HepG2 (cell line): ENCODE measurements around the gene PGC. TPM values are rescaled to one million over a fixed set of nuclear protein-coding genes. Genes with fewer than 3 reads are reported as not detected.

Experiments
- ATAC-seq: fragments of 200-7000 bp; cut with Tn5 transposase; 3 replicates; pipeline ENCODE4 v1.9.1; 2020; ENCODE audit warnings: mild to moderate bottlenecking, moderate library complexity
- BruUV-seq: library from RNA; stranded (reverse); fragments of 400-500 nt; replicated peaks from 2 replicates; lab custom pipeline; 2021; lab: Mats Ljungman, UMichigan
- CTCF ChIA-PET: fragments of 300-600 bp; formaldehyde crosslinking; extraction: SDS; loops from one replicate; lab custom pipeline; 2021; ENCODE audit warnings: low total read pairs, inconsistent platforms, low intra/inter-chr PET ratio; lab: Yijun Ruan, JAX
- POLR2A ChIA-PET: fragments of 350-600 bp; sonication (Branson Sonifier 250); formaldehyde crosslinking; loops from one replicate; lab custom pipeline; 2020; ENCODE audit warnings: antibody characterized with exemption, inconsistent platforms; lab: Yijun Ruan, JAX
- DNase-seq: peaks from one replicate; pipeline ENCODE4 v3.0.0-alpha.2; 2015; ENCODE audit warnings: low spot score
- FAIRE-seq: peaks from 3 replicates; lab custom pipeline; 2011; peaks lifted over from hg19 to GRCh38; lab: Jason Lieb, UNC
- H2AFZ ChIP-seq: one replicate; pipeline ENCODE4 v1.6.1; 2011; ENCODE audit warnings: low read length, inconsistent platforms
- H3K27ac ChIP-seq: fragments of 300-600 bp; 3 replicates; pipeline ENCODE4 v1.8.0; 2011; ENCODE audit warnings: mixed run types, mild to moderate bottlenecking, mixed read lengths, low read length, inconsistent platforms; ENCODE audit not compliant: insufficient read depth; ENCODE audit errors: extremely low read length
- H3K27me3 ChIP-seq, 2 experiments: fragments of 200-600 bp in 1 of 2; 2 replicates in 1 of 2; 3 replicates in 1 of 2; pipeline versions ENCODE4 v1.6.0 to v1.8.0; 2011; ENCODE audit warnings: low read length in 2 of 2, mild to moderate bottlenecking in 2 of 2, moderate library complexity in 2 of 2, inconsistent platforms in 1 of 2; ENCODE audit not compliant: insufficient read depth in 2 of 2, control insufficient read depth in 1 of 2
- H3K36me3 ChIP-seq, 2 experiments: fragments of 200-600 bp in 1 of 2; replicated peaks in 1 of 2; 2 replicates in 1 of 2; 3 replicates in 1 of 2; pipeline versions ENCODE4 v1.5.1 to v1.8.0; 2011; ENCODE audit warnings: low read length in 2 of 2, inconsistent platforms in 1 of 2; ENCODE audit not compliant: insufficient read depth in 2 of 2, control insufficient read depth in 1 of 2
- H3K4me1 ChIP-seq: 2 replicates; pipeline ENCODE4 v1.5.1; 2012; ENCODE audit warnings: low read length, inconsistent platforms; ENCODE audit not compliant: insufficient read depth
- H3K4me2 ChIP-seq: 2 replicates; pipeline ENCODE4 v1.6.0; 2011; ENCODE audit warnings: low read depth, low read length, inconsistent platforms
- H3K4me3 ChIP-seq, 3 experiments: fragments of 200-600 bp in 1 of 3; sonication (generic), shearing (Covaris generic) in 1 of 3; replicated peaks in 1 of 3; 2 replicates each; pipeline ENCODE4 v1.5.1; 2011 to 2016; ENCODE audit warnings: low read length in 3 of 3, inconsistent platforms in 2 of 3, low read depth in 2 of 3, mild to moderate bottlenecking in 2 of 3, control low read depth in 1 of 3, mixed read lengths in 1 of 3; ENCODE audit not compliant: insufficient read depth in 1 of 3
- H3K79me2 ChIP-seq: one replicate; pipeline ENCODE4 v1.6.1; 2011; ENCODE audit warnings: low read length, inconsistent platforms; ENCODE audit not compliant: insufficient read depth
- H3K9ac ChIP-seq: 2 replicates; pipeline ENCODE4 v1.6.0; 2011; ENCODE audit warnings: mild to moderate bottlenecking, low read depth, low read length, inconsistent platforms; ENCODE audit not compliant: insufficient read depth
- H3K9me3 ChIP-seq: 2 replicates; pipeline ENCODE4 v1.5.1; 2012; ENCODE audit warnings: mild to moderate bottlenecking, low read length
- H4K20me1 ChIP-seq: 2 replicates; pipeline ENCODE4 v1.6.0; 2011; ENCODE audit warnings: inconsistent platforms, mild to moderate bottlenecking, low read length, moderate library complexity; ENCODE audit not compliant: insufficient read depth
- KLF11 ChIP-seq: IDR thresholded peaks from 2 replicates; pipeline ENCODE4 v1.6.1; 2016; ENCODE audit warnings: missing compliant biosample characterization
- PTBP1 ChIP-seq: fragments of 200-400 bp; formaldehyde crosslinking; IDR thresholded peaks from 2 replicates; pipeline ENCODE4 v1.6.1; 2018; ENCODE audit warnings: low read length, low read depth; ENCODE audit not compliant: poor library complexity, severe bottlenecking
- RBM22 ChIP-seq: fragments of 200-400 bp; formaldehyde crosslinking; optimal IDR thresholded peaks from 2 replicates; pipeline ENCODE3; 2017; ENCODE audit warnings: mild to moderate bottlenecking, low read length, moderate library complexity
- RFX5 ChIP-seq: IDR thresholded peaks from 2 replicates; pipeline ENCODE4 v1.6.1; 2011; ENCODE audit warnings: low read depth, low read length, improper control_type of control experiment
- SP1 ChIP-seq, 2 experiments: fragments of 450-650 bp in 1 of 2; sonication (generic) in 1 of 2; formaldehyde crosslinking in 1 of 2; IDR thresholded peaks; 2 replicates each; pipeline versions ENCODE4 v1.4.0 to v1.6.1; 2016 to 2020; ENCODE audit warnings: missing genetic modification reagents in 1 of 2
- TARDBP ChIP-seq: sonication (generic); formaldehyde crosslinking; IDR thresholded peaks from 2 replicates; pipeline ENCODE4 v1.8.0; 2022; ENCODE audit warnings: mild to moderate bottlenecking, missing genetic modification reagents
- TRIM24 ChIP-seq: sonication (generic); formaldehyde crosslinking; IDR thresholded peaks from 2 replicates; pipeline ENCODE4 v1.8.0; 2022; ENCODE audit warnings: mild to moderate bottlenecking, missing genetic modification reagents
- ZBTB8A ChIP-seq: sonication (generic); formaldehyde crosslinking; IDR thresholded peaks from 2 replicates; pipeline ENCODE4 v1.4.0; 2020; ENCODE audit warnings: mild to moderate bottlenecking, low read depth, missing genetic modification reagents, borderline replicate concordance
- ZC3H13 ChIP-seq: sonication (generic); formaldehyde crosslinking; IDR thresholded peaks from 2 replicates; pipeline ENCODE4 v1.8.1; 2023; ENCODE audit warnings: mild to moderate bottlenecking, missing genetic modification reagents, moderate library complexity
- ZFAT ChIP-seq: sonication (generic); formaldehyde crosslinking; conservative IDR thresholded peaks from 2 replicates; pipeline ENCODE4 v1.8.1; 2023; ENCODE audit warnings: missing genetic modification reagents, inconsistent platforms
- ZNF629 ChIP-seq: sonication (generic); formaldehyde crosslinking; conservative IDR thresholded peaks from 2 replicates; pipeline ENCODE4 v1.5.0; 2020; ENCODE audit warnings: missing genetic modification reagents
- ZNF792 ChIP-seq: IDR thresholded peaks from 2 replicates; pipeline ENCODE4 v1.6.1; 2016
- WGBS: methylation state at CpG from one replicate; pipeline ENCODE4 v1.1.6; 2017; ENCODE audit warnings: low lambda C conversion rate; 5-methylcytosine and 5-hydroxymethylcytosine counted together
- in situ Hi-C: cut with HindIII; loops from 2 replicates; pipeline ENCODE4 v1.10.0; 2017; ENCODE audit warnings: low pct_unique_long_range_greater_than_20kb; ENCODE audit not compliant: extremely low pct_ligation_motif_present
- intact Hi-C: fragments of 100-400 bp; cut with micrococcal nuclease; formaldehyde crosslinking; loops from one replicate; pipeline ENCODE4 v1.10.0; 2022; ENCODE audit not compliant: unreplicated experiment
- polyA plus RNA-seq, 8 experiments: library from polyadenylated mRNA; depleted of rRNA in 3 of 8; stranded (reverse) in 7 of 8; unstranded in 1 of 8; fragments of >200 nt; fragmentation: Illumina TruSeq in 4 of 8; extraction: Trizol in 4 of 8; gene quantifications; 2 replicates each; pipeline versions ENCODE4 v1.2.1 to v1.2.3, GENCODE V29; 2011 to 2016; ENCODE audit warnings: low read depth in 4 of 8, missing spikeins in 1 of 8, mixed read lengths in 1 of 8; ENCODE audit not compliant: insufficient read depth in 1 of 8
- total RNA-seq, 5 experiments: library from RNA; depleted of rRNA; stranded (reverse); fragments of >200 nt; fragmentation: Illumina TruSeq; extraction: Trizol; gene quantifications; 2 replicates each; pipeline ENCODE4 v1.2.3, GENCODE V29; 2016; ENCODE audit warnings: low read depth in 1 of 5
- TF ChIP-seq, protein P1 (sequence below): sonication (generic); formaldehyde crosslinking; IDR thresholded peaks from 2 replicates; pipeline ENCODE4 v1.8.1; 2023; ENCODE audit warnings: missing genetic modification reagents, mild to moderate bottlenecking, borderline replicate concordance
- TF ChIP-seq, protein P2 (sequence below): sonication (generic); formaldehyde crosslinking; IDR thresholded peaks from 2 replicates; pipeline ENCODE4 v1.8.0; 2023; ENCODE audit warnings: mild to moderate bottlenecking, missing genetic modification reagents
- TF ChIP-seq, protein P3 (sequence below): sonication (generic); formaldehyde crosslinking; IDR thresholded peaks from 2 replicates; pipeline ENCODE4 v1.4.0; 2020; ENCODE audit warnings: missing genetic modification reagents, borderline replicate concordance
- TF ChIP-seq, protein P4 (sequence below): sonication (generic); formaldehyde crosslinking; IDR thresholded peaks from 2 replicates; pipeline ENCODE4 v1.4.0; 2020; ENCODE audit warnings: missing genetic modification reagents

PGC gene
- total and polyA plus RNA-seq, 2 of the 13 experiments (the other 11 are each of a cell fraction or from before 2014, with no cell fraction given), result 426 to 502 TPM

DNA sequence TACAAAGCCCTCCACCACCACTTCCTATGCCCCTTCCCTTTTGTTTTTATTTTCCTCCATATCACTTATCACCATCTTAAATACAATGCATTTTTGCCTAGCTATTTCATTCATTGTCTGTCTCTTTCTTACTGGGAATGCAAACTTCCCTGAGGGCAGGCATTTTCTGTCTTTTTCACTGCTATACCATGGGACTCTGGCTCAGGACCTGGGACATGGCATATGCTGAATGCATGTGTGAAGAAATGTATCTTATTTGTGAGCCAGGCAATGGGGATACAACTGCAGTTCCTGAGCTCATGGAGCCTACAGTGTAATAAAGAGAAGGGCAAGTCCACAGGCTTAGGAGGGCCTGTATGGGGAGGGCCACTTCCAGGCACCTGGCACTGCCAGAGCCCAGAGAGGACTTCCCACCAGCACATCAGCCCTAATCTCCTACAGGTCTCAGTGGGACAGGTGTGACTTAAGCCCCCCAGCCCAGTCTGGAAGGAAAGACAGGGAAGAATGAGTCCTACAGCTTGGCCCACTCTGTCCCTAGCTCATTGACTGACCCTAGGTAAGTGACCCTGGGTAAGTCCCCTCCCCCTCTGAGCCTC, 55.0 kb downstream of the PGC start (continued):
- TF ChIP-seq, protein P1, sequence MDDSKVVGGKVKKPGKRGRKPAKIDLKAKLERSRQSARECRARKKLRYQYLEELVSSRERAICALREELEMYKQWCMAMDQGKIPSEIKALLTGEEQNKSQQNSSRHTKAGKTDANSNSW (CRISPR knock-in tag), result no peak

DNA sequence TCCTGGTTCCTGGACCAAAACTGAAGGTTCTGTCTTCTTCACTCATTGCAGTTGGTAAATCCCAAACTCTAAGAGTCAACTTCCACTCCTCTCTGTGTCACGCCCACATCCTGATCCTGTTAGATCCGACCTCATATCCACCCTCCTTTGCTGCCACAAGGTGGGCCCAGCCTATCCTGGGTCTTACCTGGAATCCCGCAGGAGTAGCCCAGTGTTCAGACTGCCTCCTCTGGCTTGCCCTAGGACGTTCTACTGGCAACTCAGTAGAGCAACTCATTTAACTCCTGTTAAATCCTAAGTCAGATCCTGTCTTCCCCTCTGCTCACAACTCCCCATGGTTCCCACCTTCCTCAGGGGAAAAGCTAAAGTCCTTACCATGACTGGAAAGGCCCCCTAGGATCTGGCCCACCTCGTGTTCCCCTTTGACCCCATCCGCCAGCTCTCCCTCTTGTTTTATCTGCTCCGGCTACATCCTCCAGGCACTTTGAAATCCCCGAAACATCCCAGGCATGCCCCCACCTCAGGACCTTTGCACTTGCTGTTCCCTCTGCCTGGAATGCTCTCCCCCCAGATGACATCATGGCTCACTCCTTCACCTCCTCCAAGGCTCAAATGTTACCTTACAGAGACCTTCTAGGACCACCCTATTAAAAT, 55.6 kb downstream of the PGC start:
- no peak for FAIRE-seq
- TF ChIP-seq TARDBP (CRISPR knock-in tag) (no peak), SP1 (IDR thresholded peaks at IDR 0.05) (no peak), SP1 (CRISPR knock-in tag; IDR thresholded peaks at IDR 0.05) (no peak), RBM22 (no peak), ZBTB8A (CRISPR knock-in tag) (no peak), ZC3H13 (CRISPR knock-in tag) (no peak), ZFAT (CRISPR knock-in tag) (no peak), KLF11 (CRISPR knock-in tag) (no peak), TRIM24 (CRISPR knock-in tag) (no peak), ZNF792 (CRISPR knock-in tag) (no peak), PTBP1 (no peak), RFX5 (no peak), ZNF629 (CRISPR knock-in tag) (no peak)
- TF ChIP-seq, protein P2, sequence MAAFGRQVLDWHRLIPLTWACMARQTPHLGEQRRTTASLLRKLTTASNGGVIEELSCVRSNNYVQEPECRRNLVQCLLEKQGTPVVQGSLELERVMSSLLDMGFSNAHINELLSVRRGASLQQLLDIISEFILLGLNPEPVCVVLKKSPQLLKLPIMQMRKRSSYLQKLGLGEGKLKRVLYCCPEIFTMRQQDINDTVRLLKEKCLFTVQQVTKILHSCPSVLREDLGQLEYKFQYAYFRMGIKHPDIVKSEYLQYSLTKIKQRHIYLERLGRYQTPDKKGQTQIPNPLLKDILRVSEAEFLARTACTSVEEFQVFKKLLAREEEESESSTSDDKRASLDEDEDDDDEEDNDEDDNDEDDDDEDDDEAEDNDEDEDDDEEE (CRISPR knock-in tag), result no peak
- TF ChIP-seq, protein P3, sequence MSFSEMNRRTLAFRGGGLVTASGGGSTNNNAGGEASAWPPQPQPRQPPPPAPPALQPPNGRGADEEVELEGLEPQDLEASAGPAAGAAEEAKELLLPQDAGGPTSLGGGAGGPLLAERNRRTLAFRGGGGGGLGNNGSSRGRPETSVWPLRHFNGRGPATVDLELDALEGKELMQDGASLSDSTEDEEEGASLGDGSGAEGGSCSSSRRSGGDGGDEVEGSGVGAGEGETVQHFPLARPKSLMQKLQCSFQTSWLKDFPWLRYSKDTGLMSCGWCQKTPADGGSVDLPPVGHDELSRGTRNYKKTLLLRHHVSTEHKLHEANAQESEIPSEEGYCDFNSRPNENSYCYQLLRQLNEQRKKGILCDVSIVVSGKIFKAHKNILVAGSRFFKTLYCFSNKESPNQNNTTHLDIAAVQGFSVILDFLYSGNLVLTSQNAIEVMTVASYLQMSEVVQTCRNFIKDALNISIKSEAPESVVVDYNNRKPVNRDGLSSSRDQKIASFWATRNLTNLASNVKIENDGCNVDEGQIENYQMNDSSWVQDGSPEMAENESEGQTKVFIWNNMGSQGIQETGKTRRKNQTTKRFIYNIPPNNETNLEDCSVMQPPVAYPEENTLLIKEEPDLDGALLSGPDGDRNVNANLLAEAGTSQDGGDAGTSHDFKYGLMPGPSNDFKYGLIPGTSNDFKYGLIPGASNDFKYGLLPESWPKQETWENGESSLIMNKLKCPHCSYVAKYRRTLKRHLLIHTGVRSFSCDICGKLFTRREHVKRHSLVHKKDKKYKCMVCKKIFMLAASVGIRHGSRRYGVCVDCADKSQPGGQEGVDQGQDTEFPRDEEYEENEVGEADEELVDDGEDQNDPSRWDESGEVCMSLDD (CRISPR knock-in tag), result no peak
- TF ChIP-seq, protein P4, sequence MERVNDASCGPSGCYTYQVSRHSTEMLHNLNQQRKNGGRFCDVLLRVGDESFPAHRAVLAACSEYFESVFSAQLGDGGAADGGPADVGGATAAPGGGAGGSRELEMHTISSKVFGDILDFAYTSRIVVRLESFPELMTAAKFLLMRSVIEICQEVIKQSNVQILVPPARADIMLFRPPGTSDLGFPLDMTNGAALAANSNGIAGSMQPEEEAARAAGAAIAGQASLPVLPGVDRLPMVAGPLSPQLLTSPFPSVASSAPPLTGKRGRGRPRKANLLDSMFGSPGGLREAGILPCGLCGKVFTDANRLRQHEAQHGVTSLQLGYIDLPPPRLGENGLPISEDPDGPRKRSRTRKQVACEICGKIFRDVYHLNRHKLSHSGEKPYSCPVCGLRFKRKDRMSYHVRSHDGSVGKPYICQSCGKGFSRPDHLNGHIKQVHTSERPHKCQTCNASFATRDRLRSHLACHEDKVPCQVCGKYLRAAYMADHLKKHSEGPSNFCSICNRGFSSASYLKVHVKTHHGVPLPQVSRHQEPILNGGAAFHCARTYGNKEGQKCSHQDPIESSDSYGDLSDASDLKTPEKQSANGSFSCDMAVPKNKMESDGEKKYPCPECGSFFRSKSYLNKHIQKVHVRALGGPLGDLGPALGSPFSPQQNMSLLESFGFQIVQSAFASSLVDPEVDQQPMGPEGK (CRISPR knock-in tag), result no peak

More for the DNA sequence above, 55.6 kb downstream of the PGC start:
- Histone ChIP-seq H3K27ac (no peak overlapping the region), H4K20me1 (no peaks in the 10 kb centered on the region), H3K36me3 (peaks cover 5 to 11% of the 10 kb centered on the region in 2 experiments; a peak in 1 of 5 replicates), H3K9ac (no peak overlapping the region), H2AFZ (no peak overlapping the region), H3K9me3 (no peaks in the 10 kb centered on the region), H3K4me2 (no peak overlapping the region), H3K79me2 (no peaks in the 10 kb centered on the region), H3K4me1 (peaks cover 11% of the 10 kb centered on the region; the same call in 1 of the 2 replicates), H3K4me3 (no peak overlapping the region), H3K27me3 (no peaks in the 10 kb centered on the region)
- ATAC-seq, result no peak
- POLR2A ChIA-PET, result no interaction called here
- WGBS, result 83% methylated on average over 8 of the region's 8 CpGs
- no peak for DNase-seq
- in situ Hi-C loops (no loop called here), intact Hi-C loops (no loop called here)
- no TSS peak for BruUV-seq
- CTCF ChIA-PET, result interaction anchor here (1.5 kb wide), 1 partner anchor 8 kb away, joined by 3 read pairs; no protein-coding TSS in a partner anchor
